ENCODE results near the gene LTV1. TPM values are rescaled to one million over a fixed set of nuclear protein-coding genes. Genes with fewer than 3 reads are reported as not detected.

LTV1 gene
- total RNA-seq, 1 donor from 2014 or later, result 18.0 TPM

DNA sequence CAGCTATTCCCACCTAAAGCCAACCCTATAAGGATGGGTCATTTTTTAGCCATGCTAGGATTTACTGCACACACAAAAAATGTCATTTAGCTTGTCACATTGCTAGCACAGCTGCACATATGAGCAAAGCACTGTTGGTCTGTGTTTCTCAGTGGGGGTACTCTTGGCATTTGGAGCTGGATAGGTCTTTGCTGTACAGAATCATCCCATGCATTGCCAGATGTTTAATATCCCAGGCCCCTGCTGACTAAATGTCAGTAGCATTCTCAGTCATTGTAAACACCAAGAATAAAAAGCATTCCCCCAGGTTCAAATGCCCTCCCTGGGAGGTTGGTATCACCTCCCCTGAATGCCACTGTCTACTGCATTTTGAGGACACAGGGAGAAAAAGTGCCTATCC is 14.6 kb upstream of the LTV1 start:
- H3K4me3 ChIP-seq (ENCODE audit: low read depth, low read length), result no peak overlapping the region
- TF ChIP-seq, protein P1, sequence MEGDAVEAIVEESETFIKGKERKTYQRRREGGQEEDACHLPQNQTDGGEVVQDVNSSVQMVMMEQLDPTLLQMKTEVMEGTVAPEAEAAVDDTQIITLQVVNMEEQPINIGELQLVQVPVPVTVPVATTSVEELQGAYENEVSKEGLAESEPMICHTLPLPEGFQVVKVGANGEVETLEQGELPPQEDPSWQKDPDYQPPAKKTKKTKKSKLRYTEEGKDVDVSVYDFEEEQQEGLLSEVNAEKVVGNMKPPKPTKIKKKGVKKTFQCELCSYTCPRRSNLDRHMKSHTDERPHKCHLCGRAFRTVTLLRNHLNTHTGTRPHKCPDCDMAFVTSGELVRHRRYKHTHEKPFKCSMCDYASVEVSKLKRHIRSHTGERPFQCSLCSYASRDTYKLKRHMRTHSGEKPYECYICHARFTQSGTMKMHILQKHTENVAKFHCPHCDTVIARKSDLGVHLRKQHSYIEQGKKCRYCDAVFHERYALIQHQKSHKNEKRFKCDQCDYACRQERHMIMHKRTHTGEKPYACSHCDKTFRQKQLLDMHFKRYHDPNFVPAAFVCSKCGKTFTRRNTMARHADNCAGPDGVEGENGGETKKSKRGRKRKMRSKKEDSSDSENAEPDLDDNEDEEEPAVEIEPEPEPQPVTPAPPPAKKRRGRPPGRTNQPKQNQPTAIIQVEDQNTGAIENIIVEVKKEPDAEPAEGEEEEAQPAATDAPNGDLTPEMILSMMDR (conservative IDR thresholded peaks at IDR 0.05; ENCODE audit: low read depth, low read length), result no peak
- no peak for DNase-seq (ENCODE audit: low read depth)

DNA sequence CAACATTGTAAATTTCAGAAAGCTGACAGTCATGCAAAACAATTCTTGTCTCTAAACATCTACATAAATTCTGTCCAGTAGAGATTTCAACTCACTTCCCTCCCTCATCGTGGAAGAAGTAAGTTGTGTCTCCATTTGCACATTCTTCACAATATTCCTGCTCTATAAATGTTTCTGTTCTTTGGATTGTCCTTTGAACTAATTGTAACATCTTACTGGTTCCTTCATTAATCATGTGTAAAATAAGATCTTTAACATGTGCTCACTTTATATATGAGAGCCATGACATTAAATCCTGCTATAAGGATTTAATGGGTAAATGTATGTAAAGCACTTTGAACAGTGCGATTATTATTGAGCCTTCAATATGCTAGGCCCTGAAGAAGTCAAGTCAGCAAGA is 7.0 kb upstream of the LTV1 start:
- DNase-seq (ENCODE audit: low read depth), result no peak
- TF ChIP-seq, protein P1 (conservative IDR thresholded peaks at IDR 0.05; ENCODE audit: low read depth, low read length), result no peak
- H3K4me3 ChIP-seq (ENCODE audit: low read depth, low read length), result no peak overlapping the region

DNA sequence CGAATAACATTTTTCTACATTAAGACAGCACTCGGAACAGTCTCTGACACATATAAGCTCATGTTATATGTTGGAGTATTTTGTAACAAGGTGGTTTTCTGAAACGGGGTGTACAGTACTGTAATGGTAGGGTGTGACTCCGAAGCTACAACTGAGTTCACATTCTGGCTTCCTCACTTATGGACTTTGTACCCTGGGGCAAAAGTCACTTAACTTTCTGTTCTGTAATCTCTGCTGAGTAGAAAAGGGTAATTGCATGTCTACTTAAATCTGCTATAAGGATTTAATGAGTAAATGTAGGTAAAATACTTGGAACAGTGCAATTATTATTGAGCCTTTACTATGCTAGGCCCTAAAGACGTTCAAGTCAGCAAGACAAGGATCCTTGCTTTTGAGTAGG is 4.7 kb upstream of the LTV1 start:
- H3K4me3 ChIP-seq (ENCODE audit: low read depth, low read length), result no peak overlapping the region
- DNase-seq (ENCODE audit: low read depth), result no peak
- TF ChIP-seq, protein P1 (conservative IDR thresholded peaks at IDR 0.05; ENCODE audit: low read depth, low read length), result no peak

DNA sequence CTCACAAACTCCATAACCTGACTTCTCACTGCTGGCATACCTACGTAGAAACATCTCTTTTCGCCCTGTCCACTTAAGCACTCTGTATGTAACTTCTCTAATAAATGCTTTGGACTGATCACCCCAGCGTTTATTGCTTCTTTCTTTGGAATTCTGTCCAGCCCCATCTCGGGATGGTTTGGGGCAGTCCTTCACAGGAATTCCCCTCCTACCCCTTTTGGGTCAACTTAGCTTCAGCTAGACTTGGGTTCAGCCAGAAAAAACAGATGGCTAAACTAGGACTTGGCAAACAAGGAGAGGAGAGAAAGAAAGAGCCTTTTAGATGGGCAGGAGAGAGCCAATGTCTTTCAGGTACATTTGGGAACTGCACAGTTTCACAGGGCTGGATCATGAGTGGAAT is 3.9 kb upstream of the LTV1 start:
- no peak overlapping the region for H3K4me3 ChIP-seq (ENCODE audit: low read depth, low read length)
- TF ChIP-seq, protein P1 (conservative IDR thresholded peaks at IDR 0.05; ENCODE audit: low read depth, low read length), result no peak
- DNase-seq (ENCODE audit: low read depth), result no peak

DNA sequence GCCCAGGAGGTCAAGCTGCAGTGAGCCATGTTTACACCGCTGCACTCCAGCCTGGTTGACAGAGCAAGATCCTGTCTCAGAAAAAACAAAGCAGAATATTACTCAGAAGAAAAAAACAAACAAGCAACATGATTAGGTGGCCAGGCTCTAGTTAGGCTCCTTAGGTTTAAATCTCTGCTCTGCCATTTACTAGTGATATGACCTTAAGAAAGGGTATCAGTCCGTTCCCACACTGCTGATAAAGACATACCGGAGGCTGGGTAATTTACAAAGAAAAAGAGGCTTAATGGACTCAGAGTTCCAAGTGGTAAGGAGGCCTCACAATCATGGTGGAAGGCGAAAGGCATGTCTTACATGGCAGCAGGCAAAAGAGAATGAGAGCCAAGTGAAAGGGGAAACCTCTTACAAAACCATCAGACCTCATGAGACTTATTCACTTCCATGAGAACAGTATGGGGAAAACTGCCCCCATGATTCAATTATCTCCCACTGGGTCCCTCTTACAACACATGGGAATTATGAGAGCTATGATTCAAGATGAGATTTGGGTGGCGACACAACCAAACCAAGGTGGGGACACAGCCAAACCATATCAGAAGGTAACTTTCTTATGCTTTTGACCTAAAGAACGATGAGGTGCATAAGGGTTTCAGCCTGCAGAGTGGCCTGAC is 2.4 kb upstream of the LTV1 start:
- no peak for DNase-seq (ENCODE audit: low read depth)
- TF ChIP-seq, protein P1 (conservative IDR thresholded peaks at IDR 0.05; ENCODE audit: low read depth, low read length), result no peak
- H3K4me3 ChIP-seq (ENCODE audit: low read depth, low read length), result no peak overlapping the region

DNA sequence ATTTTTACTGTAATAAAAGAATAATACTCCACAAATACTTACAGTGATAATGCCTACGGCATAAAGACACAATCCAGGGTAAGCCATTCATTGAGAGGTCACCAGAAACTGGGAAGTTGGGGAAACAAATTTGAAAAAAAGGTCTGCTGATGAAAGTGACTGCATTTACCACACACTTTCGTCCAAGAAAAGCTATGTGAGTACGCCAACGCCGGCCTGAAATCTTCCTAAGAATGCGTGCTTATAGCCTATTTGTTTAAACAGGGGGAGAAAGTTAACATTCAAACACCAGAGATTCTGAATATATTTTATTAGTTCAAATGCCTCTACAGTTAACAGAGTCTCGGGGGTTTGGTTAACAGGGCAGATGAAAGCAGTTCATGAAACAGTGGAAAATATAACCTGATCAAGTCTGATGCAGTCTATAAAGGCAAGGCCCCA is 657 bp upstream of the LTV1 start:
- TF ChIP-seq, protein P1 (conservative IDR thresholded peaks at IDR 0.05; ENCODE audit: low read depth, low read length), result no peak
- H3K4me3 ChIP-seq (ENCODE audit: low read depth, low read length), result peak overlapping the region; percentile 95
- no peak for DNase-seq (ENCODE audit: low read depth)

DNA sequence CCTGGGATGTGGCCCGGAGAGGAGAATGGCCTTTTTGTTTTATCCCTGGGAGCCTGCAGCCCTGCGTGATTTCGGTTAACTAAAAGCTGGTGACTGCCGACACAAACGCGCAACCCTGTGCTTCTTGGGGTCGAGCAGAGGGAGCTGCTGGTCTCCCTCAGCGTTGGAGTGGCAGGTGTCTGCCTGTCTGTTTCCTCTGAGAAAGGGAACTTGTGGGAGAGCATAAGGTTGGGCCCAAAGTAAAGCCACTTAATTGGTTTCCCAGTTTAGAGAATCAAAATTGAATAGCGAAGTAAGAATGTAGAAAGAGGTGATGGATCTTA is 500 bp downstream of the LTV1 start:
- TF ChIP-seq, protein P1 (conservative IDR thresholded peaks at IDR 0.05; ENCODE audit: low read depth, low read length), result no peak
- H3K4me3 ChIP-seq (ENCODE audit: low read depth, low read length), result peak overlapping the region; percentile 95
- no peak for DNase-seq (ENCODE audit: low read depth)

Measured in epithelial cell of proximal tubule (primary cell).